MM.1S (cell line): Measurements from ENCODE around the gene TNRC18.

ENCODE experiments used
- DNase-seq: peaks from one replicate; pipeline ENCODE4 v3.0.0-alpha.2; 2015
- H2AFZ ChIP-seq: fragments of 300-600 bp; sonication (generic); 2 replicates; pipeline ENCODE4 v1.6.0; 2016; ENCODE audit warnings: antibody characterized with exemption, low read length
- H3F3A ChIP-seq: fragments of 300-600 bp; sonication (generic); 2 replicates; pipeline ENCODE4 v1.6.1; 2016; ENCODE audit warnings: mild to moderate bottlenecking, antibody characterized with exemption, low read length, moderate library complexity, mixed read lengths; ENCODE audit not compliant: insufficient read depth
- H3K27ac ChIP-seq: fragments of 300-600 bp; sonication (generic); 2 replicates; pipeline ENCODE4 v1.5.1; 2016; ENCODE audit warnings: mild to moderate bottlenecking, low read length
- H3K27me3 ChIP-seq: fragments of 300-600 bp; sonication (generic); replicated peaks from 2 replicates; pipeline ENCODE4 v1.6.0; 2016; ENCODE audit warnings: low read length; ENCODE audit not compliant: insufficient read depth
- H3K36me3 ChIP-seq: fragments of 300-600 bp; sonication (generic); replicated peaks from 2 replicates; pipeline ENCODE4 v1.6.1; 2016; ENCODE audit warnings: mild to moderate bottlenecking, low read length, mixed read lengths; ENCODE audit not compliant: insufficient read depth
- H3K4me1 ChIP-seq: fragments of 300-600 bp; sonication (generic); 2 replicates; pipeline ENCODE4 v1.6.1; 2016; ENCODE audit warnings: low read length, mixed read lengths
- H3K4me2 ChIP-seq: fragments of 300-600 bp; sonication (generic); 2 replicates; pipeline ENCODE4 v1.6.0; 2016; ENCODE audit warnings: low read depth, low read length
- H3K4me3 ChIP-seq: fragments of 300-600 bp; sonication (generic); 2 replicates; pipeline ENCODE4 v1.5.1; 2016; ENCODE audit warnings: low read length, mixed read lengths
- H3K79me2 ChIP-seq: fragments of 300-600 bp; sonication (generic); 2 replicates; pipeline ENCODE4 v1.6.1; 2016; ENCODE audit warnings: mixed run types, low read length, mixed read lengths
- H3K9ac ChIP-seq: fragments of 300-600 bp; sonication (generic); 2 replicates; pipeline ENCODE4 v1.6.1; 2016; ENCODE audit warnings: low read length, mixed read lengths
- H3K9me2 ChIP-seq: fragments of 300-600 bp; sonication (generic); replicated peaks from 2 replicates; pipeline ENCODE4 v1.6.1; 2016; ENCODE audit warnings: mild to moderate bottlenecking, low read length, mixed read lengths; ENCODE audit not compliant: insufficient read depth
- H3K9me3 ChIP-seq: fragments of 300-600 bp; sonication (generic); replicated peaks from 2 replicates; pipeline ENCODE4 v1.6.1; 2016; ENCODE audit warnings: mild to moderate bottlenecking, low read length, mixed read lengths; ENCODE audit not compliant: insufficient read depth
- H4K20me1 ChIP-seq: fragments of 300-600 bp; sonication (generic); 2 replicates; pipeline ENCODE4 v1.6.1; 2016; ENCODE audit warnings: mild to moderate bottlenecking, low read length, moderate library complexity, mixed read lengths; ENCODE audit not compliant: insufficient read depth
- EZH2 ChIP-seq: fragments of 300-600 bp; sonication (generic); optimal IDR thresholded peaks from 2 replicates; pipeline ENCODE3; 2017; ENCODE audit warnings: low read depth, mild to moderate bottlenecking, antibody characterized with exemption, low read length, mixed read lengths
- EZH2phosphoT487 ChIP-seq: fragments of 300-600 bp; sonication (generic); IDR thresholded peaks from 2 replicates; pipeline ENCODE4 v1.6.1; 2018; ENCODE audit warnings: antibody characterized with exemption, low read length
- TF ChIP-seq, protein P1 (sequence below): fragments of 300-600 bp; sonication (generic); IDR thresholded peaks from 2 replicates; pipeline ENCODE4 v1.5.1; 2016; ENCODE audit warnings: antibody characterized with exemption, low read length, mixed read lengths

The TNRC18 gene

DNA sequence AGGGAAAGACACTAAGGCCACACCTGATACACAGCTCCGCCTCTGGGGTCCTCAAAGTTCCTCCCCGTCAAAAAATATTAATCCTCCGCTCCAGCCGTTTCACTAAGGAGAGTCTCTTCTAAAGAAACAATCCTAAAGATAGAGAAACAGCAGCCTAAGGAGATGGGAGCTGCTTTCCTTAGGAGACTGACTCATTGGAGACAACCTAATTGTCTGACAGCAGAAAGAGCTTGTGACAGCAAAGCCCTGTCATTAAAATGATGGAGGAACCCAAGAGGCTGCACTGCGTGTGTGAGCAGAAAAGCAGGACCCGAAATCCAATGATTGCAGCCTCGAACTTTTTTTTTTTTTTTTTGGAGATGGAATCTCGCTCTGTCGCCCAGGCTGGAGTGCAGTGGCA lies 44.0 kb upstream of the TNRC18 start:
- H3F3A ChIP-seq = no peaks in the 10 kb centered on the region
- H3K9me2 ChIP-seq = no peaks in the 10 kb centered on the region
- H3K27ac ChIP-seq = no peak overlapping the region
- no peak overlapping the region for H2AFZ ChIP-seq
- no peaks in the 10 kb centered on the region for H3K9me3 ChIP-seq
- no peaks in the 10 kb centered on the region for H3K27me3 ChIP-seq
- H3K36me3 ChIP-seq = no peaks in the 10 kb centered on the region
- H4K20me1 ChIP-seq = no peaks in the 10 kb centered on the region
- TF ChIP-seq EZH2 (no peak), EZH2phosphoT487 (no peak)
- TF ChIP-seq, protein P1, sequence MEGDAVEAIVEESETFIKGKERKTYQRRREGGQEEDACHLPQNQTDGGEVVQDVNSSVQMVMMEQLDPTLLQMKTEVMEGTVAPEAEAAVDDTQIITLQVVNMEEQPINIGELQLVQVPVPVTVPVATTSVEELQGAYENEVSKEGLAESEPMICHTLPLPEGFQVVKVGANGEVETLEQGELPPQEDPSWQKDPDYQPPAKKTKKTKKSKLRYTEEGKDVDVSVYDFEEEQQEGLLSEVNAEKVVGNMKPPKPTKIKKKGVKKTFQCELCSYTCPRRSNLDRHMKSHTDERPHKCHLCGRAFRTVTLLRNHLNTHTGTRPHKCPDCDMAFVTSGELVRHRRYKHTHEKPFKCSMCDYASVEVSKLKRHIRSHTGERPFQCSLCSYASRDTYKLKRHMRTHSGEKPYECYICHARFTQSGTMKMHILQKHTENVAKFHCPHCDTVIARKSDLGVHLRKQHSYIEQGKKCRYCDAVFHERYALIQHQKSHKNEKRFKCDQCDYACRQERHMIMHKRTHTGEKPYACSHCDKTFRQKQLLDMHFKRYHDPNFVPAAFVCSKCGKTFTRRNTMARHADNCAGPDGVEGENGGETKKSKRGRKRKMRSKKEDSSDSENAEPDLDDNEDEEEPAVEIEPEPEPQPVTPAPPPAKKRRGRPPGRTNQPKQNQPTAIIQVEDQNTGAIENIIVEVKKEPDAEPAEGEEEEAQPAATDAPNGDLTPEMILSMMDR = no peak
- no peaks in the 10 kb centered on the region for H3K79me2 ChIP-seq
- no peak overlapping the region for H3K9ac ChIP-seq
- no peak overlapping the region for H3K4me3 ChIP-seq
- H3K4me1 ChIP-seq = no peaks in the 10 kb centered on the region
- no peak for DNase-seq
- no peak overlapping the region for H3K4me2 ChIP-seq

DNA sequence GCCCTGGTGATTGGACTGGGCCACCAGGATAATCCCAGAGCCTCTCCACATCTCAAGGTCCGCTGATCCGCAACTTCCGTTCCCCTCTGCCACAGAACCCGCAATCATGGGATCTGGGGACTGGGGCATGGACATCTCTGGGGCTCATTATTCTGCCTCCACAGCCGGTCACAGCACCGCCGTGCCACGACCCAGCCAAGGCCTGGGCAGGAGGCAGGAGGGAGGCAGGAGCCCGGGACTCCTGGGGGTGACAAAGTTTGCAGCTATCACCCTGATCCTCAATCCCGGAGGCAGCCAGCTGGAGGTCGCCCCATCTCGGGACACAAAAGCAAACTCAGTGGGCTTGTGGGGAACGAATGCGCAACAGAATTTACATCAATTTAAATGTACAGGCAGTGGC lies 42.9 kb upstream of the TNRC18 start:
- H3K9me3 ChIP-seq = no peaks in the 10 kb centered on the region
- no peak for TF ChIP-seq EZH2
- no peak for TF ChIP-seq EZH2phosphoT487
- TF ChIP-seq, protein P1 = no peak
- H2AFZ ChIP-seq = no peak overlapping the region
- no peak overlapping the region for H3K9ac ChIP-seq
- no peak for DNase-seq
- H3K27ac ChIP-seq = no peak overlapping the region
- H3K4me1 ChIP-seq = no peaks in the 10 kb centered on the region
- no peaks in the 10 kb centered on the region for H3K36me3 ChIP-seq
- H3F3A ChIP-seq = no peaks in the 10 kb centered on the region
- H3K4me3 ChIP-seq = no peak overlapping the region
- H4K20me1 ChIP-seq = no peaks in the 10 kb centered on the region
- H3K4me2 ChIP-seq = no peak overlapping the region
- no peaks in the 10 kb centered on the region for H3K9me2 ChIP-seq
- no peaks in the 10 kb centered on the region for H3K79me2 ChIP-seq
- H3K27me3 ChIP-seq = no peaks in the 10 kb centered on the region

DNA sequence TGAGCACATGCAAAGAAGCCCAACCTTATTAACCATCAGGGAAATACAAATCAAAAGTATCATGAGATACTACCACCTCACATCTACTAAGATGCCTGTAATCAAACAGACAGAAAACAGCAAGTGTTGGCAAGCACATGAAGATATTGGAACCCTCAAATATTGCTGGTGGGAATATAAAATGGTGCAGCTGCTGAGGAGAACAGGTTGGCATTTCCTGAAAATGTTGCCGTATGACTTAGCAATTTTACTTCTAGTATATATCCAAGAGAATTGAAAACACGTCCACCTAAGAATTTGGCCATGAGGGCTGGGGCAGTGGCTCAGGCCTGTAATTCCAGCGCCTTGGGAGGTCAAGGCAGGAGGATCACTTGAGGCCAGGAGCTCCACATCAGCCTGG lies 39.4 kb upstream of the TNRC18 start:
- Histone ChIP-seq H4K20me1 (no peaks in the 10 kb centered on the region), H3K9me2 (no peaks in the 10 kb centered on the region), H3K4me1 (no peaks in the 10 kb centered on the region), H3K4me2 (no peak overlapping the region), H2AFZ (no peak overlapping the region), H3K79me2 (no peaks in the 10 kb centered on the region), H3K27me3 (no peaks in the 10 kb centered on the region), H3K27ac (no peak overlapping the region), H3K4me3 (no peak overlapping the region), H3K9me3 (no peaks in the 10 kb centered on the region), H3K36me3 (no peaks in the 10 kb centered on the region), H3K9ac (no peak overlapping the region), H3F3A (no peaks in the 10 kb centered on the region)
- TF ChIP-seq, protein P1 = no peak
- TF ChIP-seq EZH2 (no peak), EZH2phosphoT487 (no peak)
- no peak for DNase-seq
